Keratinocyte (primary cell): Measurements from ENCODE around the gene SPINK9. TPM values are rescaled to one million over a fixed set of nuclear protein-coding genes. Genes with fewer than 3 reads are reported as not detected.

Source experiments
- DNase-seq: peaks from one replicate; pipeline ENCODE4 v3.0.0-alpha.2; 2011; ENCODE audit warnings: low read depth, missing footprints, low spot score
- FAIRE-seq: peaks from 2 replicates; lab custom pipeline; 2011; peaks lifted over from hg19 to GRCh38; lab: Jason Lieb, UNC
- H2AFZ ChIP-seq: 2 replicates; pipeline ENCODE4 v1.6.0; 2012; ENCODE audit warnings: low read length, control low read depth, inconsistent platforms; ENCODE audit not compliant: control insufficient read depth
- H3K27ac ChIP-seq: 2 replicates; pipeline ENCODE4 v1.5.1; 2011; ENCODE audit warnings: low read length; ENCODE audit not compliant: control insufficient read depth, insufficient read depth
- H3K27me3 ChIP-seq: 3 replicates; pipeline ENCODE4 v1.6.0; 2011; ENCODE audit warnings: low read length; ENCODE audit not compliant: control insufficient read depth, insufficient read depth; ENCODE audit errors: extremely low read depth
- H3K36me3 ChIP-seq, 2 experiments: 2 replicates in 1 of 2; 3 replicates in 1 of 2; pipeline ENCODE4 v1.5.1; 2011; ENCODE audit warnings: low read length in 2 of 2, mild to moderate bottlenecking in 1 of 2; ENCODE audit not compliant: control insufficient read depth in 2 of 2, insufficient read depth in 2 of 2; ENCODE audit errors: extremely low read depth in 1 of 2
- H3K4me1 ChIP-seq: 3 replicates; pipeline ENCODE4 v1.5.1; 2011; ENCODE audit warnings: low read length; ENCODE audit not compliant: control insufficient read depth, insufficient read depth; ENCODE audit errors: extremely low read depth
- H3K4me2 ChIP-seq: 3 replicates; pipeline ENCODE4 v1.6.0; 2011; ENCODE audit warnings: low read depth, low read length; ENCODE audit not compliant: control insufficient read depth, insufficient read depth; ENCODE audit errors: extremely low read depth
- H3K4me3 ChIP-seq, 3 experiments: fragments of 200-600 bp in 1 of 3; sonication (generic) in 1 of 3; 2 replicates in 2 of 3; 3 replicates in 1 of 3; pipeline ENCODE4 v1.5.1; 2011 to 2016; ENCODE audit warnings: low read length in 3 of 3, mild to moderate bottlenecking in 3 of 3, control low read depth in 2 of 3, inconsistent platforms in 1 of 3, low read depth in 1 of 3, mixed read lengths in 1 of 3, mixed run types in 1 of 3, moderate library complexity in 1 of 3; ENCODE audit not compliant: control insufficient read depth in 2 of 3, insufficient read depth in 2 of 3; ENCODE audit errors: extremely low read depth in 1 of 3
- H3K79me2 ChIP-seq: 2 replicates; pipeline ENCODE4 v1.6.0; 2012; ENCODE audit warnings: low read length; ENCODE audit not compliant: control insufficient read depth, insufficient read depth
- H3K9ac ChIP-seq: 3 replicates; pipeline ENCODE4 v1.6.0; 2011; ENCODE audit warnings: low read length; ENCODE audit not compliant: control insufficient read depth, insufficient read depth; ENCODE audit errors: extremely low read depth
- H3K9me1 ChIP-seq: 3 replicates; pipeline ENCODE4 v1.6.0; 2011; ENCODE audit warnings: low read length; ENCODE audit not compliant: control insufficient read depth, insufficient read depth; ENCODE audit errors: extremely low read depth
- H3K9me3 ChIP-seq: 2 replicates; pipeline ENCODE4 v1.5.1; 2012; ENCODE audit warnings: low read depth, low read length; ENCODE audit not compliant: control insufficient read depth
- H4K20me1 ChIP-seq: 3 replicates; pipeline ENCODE4 v1.6.0; 2011; ENCODE audit warnings: low read length; ENCODE audit not compliant: control insufficient read depth, insufficient read depth; ENCODE audit errors: extremely low read depth
- EZH2 ChIP-seq: IDR thresholded peaks from one replicate; pipeline ENCODE4 v1.6.1; 2012; ENCODE audit warnings: inconsistent platforms, mild to moderate bottlenecking, low read length, moderate library complexity
- dilution Hi-C: fragments of 300-500 bp; cut with MboI; formaldehyde crosslinking; loops from one replicate; pipeline ENCODE4 v1.7.0; 2020; ENCODE audit warnings: low sequenced_read_pairs; ENCODE audit not compliant: extremely low pct_ligation_motif_present
- polyA plus RNA-seq, 5 experiments: library from polyadenylated mRNA; depleted of rRNA in 3 of 5; stranded (reverse) in 3 of 5; stranded (forward) in 1 of 5; unstranded in 1 of 5; fragments of >200 nt; gene quantifications; 1 replicate in 1 of 5; 2 replicates in 3 of 5; 3 replicates in 1 of 5; pipeline versions ENCODE4 v1.2.1 to v1.2.3, GENCODE V29; 2011 to 2012; ENCODE audit warnings: missing spikeins in 2 of 5, low read depth in 1 of 5, low replicate concordance in 1 of 5
- TF ChIP-seq, protein P1 (sequence below), 3 experiments: IDR thresholded peaks in 1 of 3; conservative IDR thresholded peaks in 1 of 3; optimal IDR thresholded peaks in 1 of 3; 2 replicates in 2 of 3; 3 replicates in 1 of 3; pipeline versions ENCODE3 to v1.5.1; 2011; ENCODE audit warnings: low read length in 3 of 3, mild to moderate bottlenecking in 3 of 3, moderate library complexity in 2 of 3, control low read depth in 1 of 3, inconsistent platforms in 1 of 3; ENCODE audit not compliant: insufficient read depth in 2 of 3; ENCODE audit errors: extremely low read depth in 1 of 3

Gene SPINK9
- polyA plus RNA-seq, 1 donor (not counting 4 experiments of a cell fraction or from before 2014, with no cell fraction given), result not detected

- dilution Hi-C loops, result no loop called here
- Histone ChIP-seq H3K4me2 (no peak overlapping the region), H3K4me3 (no peak overlapping the region), H3K9ac (no peak overlapping the region), H3K4me1 (no peaks in the 10 kb centered on the region), H3K27ac (no peak overlapping the region), H3K36me3 (no peaks in the 10 kb centered on the region), H3K79me2 (no peaks in the 10 kb centered on the region), H3K9me1 (no peaks in the 10 kb centered on the region), H2AFZ (no peak overlapping the region), H4K20me1 (no peaks in the 10 kb centered on the region), H3K27me3 (no peaks in the 10 kb centered on the region), H3K9me3 (no peaks in the 10 kb centered on the region)
- FAIRE-seq, result no peak
- no peak for DNase-seq
- TF ChIP-seq EZH2, result no peak
- TF ChIP-seq, protein P1, sequence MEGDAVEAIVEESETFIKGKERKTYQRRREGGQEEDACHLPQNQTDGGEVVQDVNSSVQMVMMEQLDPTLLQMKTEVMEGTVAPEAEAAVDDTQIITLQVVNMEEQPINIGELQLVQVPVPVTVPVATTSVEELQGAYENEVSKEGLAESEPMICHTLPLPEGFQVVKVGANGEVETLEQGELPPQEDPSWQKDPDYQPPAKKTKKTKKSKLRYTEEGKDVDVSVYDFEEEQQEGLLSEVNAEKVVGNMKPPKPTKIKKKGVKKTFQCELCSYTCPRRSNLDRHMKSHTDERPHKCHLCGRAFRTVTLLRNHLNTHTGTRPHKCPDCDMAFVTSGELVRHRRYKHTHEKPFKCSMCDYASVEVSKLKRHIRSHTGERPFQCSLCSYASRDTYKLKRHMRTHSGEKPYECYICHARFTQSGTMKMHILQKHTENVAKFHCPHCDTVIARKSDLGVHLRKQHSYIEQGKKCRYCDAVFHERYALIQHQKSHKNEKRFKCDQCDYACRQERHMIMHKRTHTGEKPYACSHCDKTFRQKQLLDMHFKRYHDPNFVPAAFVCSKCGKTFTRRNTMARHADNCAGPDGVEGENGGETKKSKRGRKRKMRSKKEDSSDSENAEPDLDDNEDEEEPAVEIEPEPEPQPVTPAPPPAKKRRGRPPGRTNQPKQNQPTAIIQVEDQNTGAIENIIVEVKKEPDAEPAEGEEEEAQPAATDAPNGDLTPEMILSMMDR (optimal IDR thresholded peaks at IDR 0.05 in 1 of 3, IDR thresholded peaks at IDR 0.05 in 1 of 3, conservative IDR thresholded peaks at IDR 0.05 in 1 of 3; ENCODE audit: extremely low read depth in 1 of 3, insufficient read depth in 2 of 3, low read length in 3 of 3), result no peak
Observed at GRCh38 chr5:148311484-148311883, 23.9 kb upstream of the SPINK9 start.

DNA sequence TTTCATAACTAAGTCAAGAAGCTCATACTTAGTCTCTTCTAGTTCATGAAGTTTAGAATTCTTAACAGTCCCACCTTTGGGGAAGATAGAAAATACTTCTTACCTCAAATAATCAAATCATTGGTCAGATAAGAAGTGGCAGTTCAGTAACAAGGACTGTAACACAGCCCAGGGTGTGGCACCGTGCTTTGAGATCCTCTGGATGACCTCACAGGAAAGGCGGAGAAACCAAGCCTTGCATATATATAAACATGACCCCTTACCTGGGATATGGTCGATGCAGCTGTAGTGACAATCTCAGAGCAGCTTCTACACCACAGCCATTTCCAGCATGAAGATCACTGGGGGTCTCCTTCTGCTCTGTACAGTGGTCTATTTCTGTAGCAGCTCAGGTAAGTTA is 23.2 kb upstream of the SPINK9 start, which contains the start of gene SPINK7:
Gene SPINK7 (plus strand): TSS at position 271 of the 400 bp plus-strand sequence. CDS start 61 bp downstream, at position 332.
- H3K9me3 ChIP-seq, result no peaks in the 10 kb centered on the region
- dilution Hi-C loops, result no loop called here
- no peaks in the 10 kb centered on the region for H3K27me3 ChIP-seq
- no peak within 1 kb of the TSS for H3K4me2 ChIP-seq
- H3K27ac ChIP-seq, result no peak within 1 kb of the TSS
- no peak within 1 kb of the TSS for H3K4me3 ChIP-seq
- FAIRE-seq, result no peak
- no peaks in the 10 kb centered on the region for H3K79me2 ChIP-seq
- TF ChIP-seq EZH2, result no peak
- TF ChIP-seq, protein P1 (optimal IDR thresholded peaks at IDR 0.05 in 1 of 3, IDR thresholded peaks at IDR 0.05 in 1 of 3, conservative IDR thresholded peaks at IDR 0.05 in 1 of 3; ENCODE audit: extremely low read depth in 1 of 3, insufficient read depth in 2 of 3, low read length in 3 of 3), result no peak
- no peaks in the 10 kb centered on the region for H3K36me3 ChIP-seq
- no peak for DNase-seq
- no peaks in the 10 kb centered on the region for H3K4me1 ChIP-seq
- H2AFZ ChIP-seq, result no peak within 1 kb of the TSS
- no peak within 1 kb of the TSS for H3K9ac ChIP-seq
- no peaks in the 10 kb centered on the region for H3K9me1 ChIP-seq
- H4K20me1 ChIP-seq, result no peaks in the 10 kb centered on the region
